GM15510 (cell line): ENCODE results near the gene UNG.

Source experiments
- POLR2A ChIP-seq: IDR thresholded peaks from 3 replicates; pipeline ENCODE4 v1.6.1; 2011; ENCODE audit warnings: borderline replicate concordance; ENCODE audit not compliant: insufficient read length; ENCODE audit errors: extremely low read depth

UNG gene

GRCh38 chr12:109082751-109083150 is 14.6 kb upstream of the UNG start:
- TF ChIP-seq POLR2A: no peak

DNA sequence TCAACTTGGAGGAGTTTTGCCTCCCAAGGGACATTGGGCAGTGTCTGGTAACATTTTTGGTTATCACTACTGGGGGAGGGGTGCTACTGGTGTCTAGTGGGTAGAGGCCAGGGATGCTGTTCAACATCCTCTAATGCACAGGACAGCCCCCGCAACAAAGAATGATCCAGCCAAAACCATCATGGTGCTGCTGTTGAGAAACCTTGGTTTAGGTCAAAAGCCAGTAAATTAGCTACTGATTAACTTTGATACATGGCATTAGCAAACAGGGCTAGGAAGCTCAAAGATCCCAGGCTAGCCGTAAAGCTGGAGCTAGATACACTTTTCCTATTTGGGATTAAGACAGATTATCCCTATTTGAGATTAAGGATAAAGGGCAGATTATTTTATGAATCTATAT is 13.0 kb upstream of the UNG start:
- TF ChIP-seq POLR2A: no peak

GRCh38 chr12:109085590-109085989 is 11.8 kb upstream of the UNG start:
- no peak for TF ChIP-seq POLR2A

- no peak for TF ChIP-seq POLR2A
Observed at GRCh38 chr12:109087250-109087649, 10.1 kb upstream of the UNG start.

GRCh38 chr12:109088818-109089217 is 8.6 kb upstream of the UNG start:
- no peak for TF ChIP-seq POLR2A

GRCh38 chr12:109089683-109090082 is 7.7 kb upstream of the UNG start:
- TF ChIP-seq POLR2A: no peak

DNA sequence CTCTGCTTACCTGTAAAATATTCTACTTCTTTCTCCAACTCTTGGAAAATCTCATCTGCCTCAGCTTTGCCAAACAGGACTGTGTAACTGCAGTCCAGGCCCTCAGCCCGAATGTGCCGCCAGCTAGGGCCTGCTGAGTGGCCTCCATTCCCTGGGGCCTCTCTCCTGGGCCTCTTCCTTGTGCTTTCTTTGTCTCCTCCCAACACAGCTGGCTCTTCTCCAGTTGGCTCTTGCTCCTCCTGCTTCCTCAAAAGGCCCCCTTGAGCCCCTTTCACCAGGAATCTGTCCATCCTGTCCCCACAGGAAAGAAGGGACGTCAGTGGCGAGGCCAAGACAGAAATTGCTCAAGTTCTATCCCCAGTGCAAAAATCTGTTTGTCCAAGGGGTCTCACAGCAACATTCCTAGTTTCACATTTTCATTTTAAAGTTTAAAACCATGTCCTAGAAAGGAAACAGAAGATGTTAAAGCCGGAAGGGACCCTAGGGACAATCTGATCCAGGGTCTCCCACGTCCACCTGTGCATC is 4.8 kb upstream of the UNG start:
- no peak for TF ChIP-seq POLR2A

DNA sequence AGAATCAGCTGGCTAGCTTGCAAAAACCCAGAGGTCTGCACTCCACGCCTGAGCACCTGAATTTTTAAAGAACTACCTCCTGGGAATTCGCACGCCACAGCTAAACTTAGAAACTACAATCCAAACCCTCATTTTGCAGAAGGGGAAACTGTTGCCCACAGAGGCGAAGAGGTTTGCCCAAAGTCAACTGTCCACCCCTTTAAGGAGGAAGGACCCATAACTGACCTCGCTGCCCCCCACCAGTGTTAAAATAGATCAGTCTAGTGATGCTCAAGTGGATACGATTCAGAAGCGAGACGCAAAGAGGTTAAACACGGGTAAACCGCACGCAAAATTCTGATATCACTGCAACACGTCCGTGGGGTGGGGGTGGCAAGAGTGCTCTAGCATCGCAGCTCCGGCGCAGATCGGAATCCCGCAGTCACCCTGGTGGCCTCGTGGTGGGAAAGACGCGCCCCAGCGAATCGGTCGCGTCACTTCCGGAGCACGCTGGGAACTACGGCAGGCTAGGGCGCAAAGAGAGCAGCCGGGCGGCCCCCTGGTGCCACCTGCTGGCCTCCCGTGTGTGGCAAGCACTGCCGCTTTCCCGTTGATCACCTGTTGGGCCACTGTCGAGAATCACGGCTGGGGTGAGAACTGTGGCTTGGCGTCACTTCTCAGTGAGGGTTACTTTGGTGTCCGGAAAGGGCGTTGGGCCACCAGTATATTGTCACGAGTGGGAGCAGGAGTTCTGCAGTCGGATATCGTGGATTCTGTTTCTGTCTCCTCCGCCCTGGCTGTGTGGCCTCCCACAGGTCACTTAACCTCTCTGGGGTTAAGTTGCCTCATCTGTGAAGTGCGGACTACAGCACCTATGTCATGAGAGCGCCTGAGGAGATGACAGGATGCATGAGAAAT is 4.1 kb upstream of the UNG start, which contains the start of gene ALKBH2:
TSS of gene ALKBH2 (minus strand) at position 451 of the 897 bp plus-strand sequence. CDS start 686 bp downstream, outside the sequence.
- TF ChIP-seq POLR2A: peak; percentile 83

DNA sequence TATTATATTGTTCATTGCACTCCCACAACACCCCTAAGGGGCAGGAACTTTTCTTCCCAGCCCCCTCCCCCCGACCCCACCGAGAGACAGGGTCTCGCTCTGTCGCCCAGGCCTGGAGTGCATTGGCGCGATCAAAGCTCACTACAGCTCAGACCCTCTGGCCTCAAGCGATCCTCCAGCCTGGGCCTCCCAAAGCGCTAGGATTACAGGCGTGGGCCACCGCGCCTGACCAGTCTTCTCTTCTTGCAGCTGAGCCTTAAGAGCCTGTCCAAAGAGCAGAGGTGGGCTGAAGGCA is 310 bp upstream of the UNG start:
- TF ChIP-seq POLR2A: no peak

DNA sequence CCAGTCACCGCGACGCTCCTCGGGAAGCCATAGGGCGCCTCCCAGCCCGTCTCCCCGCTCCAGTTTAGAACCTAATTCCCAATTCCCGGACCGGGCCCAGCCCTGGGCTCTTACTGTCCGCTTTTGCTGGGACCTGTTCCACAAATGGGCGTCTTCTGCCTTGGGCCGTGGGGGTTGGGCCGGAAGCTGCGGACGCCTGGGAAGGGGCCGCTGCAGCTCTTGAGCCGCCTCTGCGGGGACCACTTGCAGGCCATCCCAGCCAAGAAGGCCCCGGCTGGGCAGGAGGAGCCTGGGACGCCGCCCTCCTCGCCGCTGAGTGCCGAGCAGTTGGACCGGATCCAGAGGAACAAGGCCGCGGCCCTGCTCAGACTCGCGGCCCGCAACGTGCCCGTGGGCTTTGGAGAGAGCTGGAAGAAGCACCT is 797 bp downstream of the UNG start:
- no peak for TF ChIP-seq POLR2A

GRCh38 chr12:109098651-109099050 is 1.3 kb downstream of the UNG start:
- no peak for TF ChIP-seq POLR2A

DNA sequence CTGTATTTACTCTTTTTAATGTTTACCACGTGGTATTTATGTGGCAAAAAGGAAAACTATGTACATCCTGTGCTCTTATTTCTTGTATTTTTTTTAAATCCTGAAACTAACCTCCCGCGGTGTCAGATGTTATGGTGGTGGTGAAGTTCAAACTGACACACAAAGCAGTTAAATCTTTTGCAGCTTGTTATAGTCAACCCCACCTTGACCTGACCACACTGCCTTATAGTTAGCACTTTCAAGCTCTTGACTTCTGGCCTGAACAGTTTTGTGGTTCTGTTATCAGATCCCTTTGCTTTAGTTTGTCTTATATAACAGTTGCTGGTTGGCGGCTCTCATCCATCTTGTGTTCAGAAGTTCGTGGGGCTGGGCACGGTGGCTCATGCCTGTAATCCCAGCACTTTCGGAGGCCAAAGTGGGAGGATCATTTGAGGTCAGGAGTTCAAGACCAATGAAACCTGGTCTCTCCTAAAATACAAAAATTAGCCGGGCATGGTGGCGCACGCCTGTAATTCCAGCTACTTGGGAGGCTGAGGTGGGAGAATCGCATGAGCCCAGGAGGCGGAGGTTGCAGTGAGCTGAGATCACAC is 2.1 kb downstream of the UNG start:
- no peak for TF ChIP-seq POLR2A

DNA sequence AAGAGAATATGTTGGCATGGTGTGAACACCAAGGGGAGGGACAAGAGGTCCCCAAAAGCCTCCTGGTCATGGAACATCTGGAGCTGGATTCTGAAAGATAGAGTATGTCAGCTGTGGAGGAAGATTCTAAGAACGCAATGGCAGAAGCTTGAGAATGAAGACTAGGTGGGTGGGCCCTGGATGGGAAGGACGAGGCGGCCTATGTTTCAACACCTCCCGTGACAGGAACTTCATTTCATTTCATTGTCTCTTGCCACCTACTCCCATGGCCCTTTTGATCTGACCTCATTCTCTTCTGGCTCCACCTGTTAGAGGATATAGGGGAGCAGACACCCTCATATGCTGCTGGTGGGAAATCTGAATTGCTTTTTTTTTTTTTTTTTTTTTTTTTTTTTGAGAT is 3.3 kb downstream of the UNG start:
- TF ChIP-seq POLR2A: no peak

DNA sequence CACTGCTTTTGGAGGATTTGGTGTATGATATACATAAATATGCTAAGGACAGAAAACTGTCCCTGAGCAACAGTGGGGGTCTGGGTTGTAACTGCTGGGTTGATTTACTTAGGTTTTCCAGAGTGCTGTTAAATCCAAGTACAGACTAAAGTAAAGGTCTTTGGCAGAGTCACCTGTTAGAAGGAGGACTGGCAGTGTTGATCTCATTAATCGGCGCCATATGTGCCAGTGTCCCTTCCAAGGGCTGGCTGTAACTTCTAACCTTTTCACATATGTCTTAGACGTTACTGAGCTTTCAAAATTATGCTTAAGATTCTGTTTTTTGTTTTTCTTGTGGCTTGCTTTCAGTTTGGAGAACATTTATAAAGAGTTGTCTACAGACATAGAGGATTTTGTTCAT is 5.1 kb downstream of the UNG start:
- no peak for TF ChIP-seq POLR2A

- TF ChIP-seq POLR2A: no peak
Observed at GRCh38 chr12:109105176-109105575, 7.8 kb downstream of the UNG start.
